ENCODE data around the gene HNF4A.

GRCh38 chr20:44360221-44360620 lies 4.7 kb downstream of the HNF4A start:
- no peak for TF ChIP-seq CTCF (IDR thresholded peaks at IDR 0.05)
- TF ChIP-seq POLR2A (IDR thresholded peaks at IDR 0.05): no peak
